IMR-90 (cell line): Measurements from ENCODE around the gene SENP7. TPM values are rescaled to one million over a fixed set of nuclear protein-coding genes. Genes with fewer than 3 reads are reported as not detected.
"Not testable (repeated sequence)": the region's sequence is repeated elsewhere in the genome, so short reads cannot be mapped to it uniquely, and the experiment has no call there.

ENCODE experiments used
- ATAC-seq: fragments of 200-7000 bp; cut with Tn5 transposase; 2 replicates; pipeline ENCODE4 v1.9.1; 2020; ENCODE audit warnings: low read depth, mild to moderate bottlenecking, moderate library complexity
- BruUV-seq: library from RNA; stranded (reverse); fragments of 400-500 nt; replicated peaks from 2 replicates; lab custom pipeline; 2021; lab: Mats Ljungman, UMichigan
- CTCF ChIA-PET: fragments of 300-600 bp; formaldehyde crosslinking; extraction: SDS; loops from one replicate; lab custom pipeline; 2021; ENCODE audit warnings: antibody characterized with exemption; lab: Yijun Ruan, JAX
- POLR2A ChIA-PET: fragments of 300-600 bp; sonication (Branson Sonifier 250); formaldehyde crosslinking; loops from one replicate; lab custom pipeline; 2022; ENCODE audit warnings: antibody characterized with exemption; ENCODE audit not compliant: unreplicated experiment; lab: Charles Lee
- DNase-seq: peaks from one replicate; pipeline ENCODE4 v3.0.0; 2013
- H2AFZ ChIP-seq: replicated peaks from 2 replicates; pipeline ENCODE3; 2013; ENCODE audit warnings: low read length, mild to moderate bottlenecking; ENCODE audit not compliant: poor library complexity
- H2AK5ac ChIP-seq: 2 replicates; pipeline ENCODE4 v1.6.1; 2013; ENCODE audit warnings: low read depth, low read length, inconsistent platforms
- H2AK9ac ChIP-seq: replicated peaks from 2 replicates; pipeline ENCODE3; 2013; ENCODE audit warnings: mild to moderate bottlenecking, low read depth, low read length, moderate library complexity; ENCODE audit not compliant: poor library complexity
- H2BK120ac ChIP-seq: 2 replicates; pipeline ENCODE4 v1.6.1; 2013; ENCODE audit warnings: low read depth, low read length, inconsistent platforms
- H2BK15ac ChIP-seq: 3 replicates; pipeline ENCODE4 v1.6.1; 2013; ENCODE audit warnings: low read depth, low read length, inconsistent platforms
- H2BK20ac ChIP-seq: 2 replicates; pipeline ENCODE4 v1.6.1; 2013; ENCODE audit warnings: low read depth, mild to moderate bottlenecking, inconsistent platforms, low read length, moderate library complexity
- H2BK5ac ChIP-seq: 2 replicates; pipeline ENCODE4 v1.6.1; 2013; ENCODE audit warnings: mild to moderate bottlenecking, low read depth, low read length, inconsistent platforms; ENCODE audit not compliant: poor library complexity, severe bottlenecking
- H3K14ac ChIP-seq: replicated peaks from 2 replicates; pipeline ENCODE4 v1.6.1; 2013; ENCODE audit warnings: low read depth, low read length, inconsistent platforms
- H3K18ac ChIP-seq: 2 replicates; pipeline ENCODE4 v1.6.1; 2013; ENCODE audit warnings: low read depth, low read length, control low read depth
- H3K23ac ChIP-seq: 2 replicates; pipeline ENCODE4 v1.6.1; 2013; ENCODE audit warnings: low read depth, low read length, inconsistent platforms
- H3K27ac ChIP-seq: 2 replicates; pipeline ENCODE4 v1.5.1; 2013; ENCODE audit warnings: mild to moderate bottlenecking, control low read depth, low read length; ENCODE audit not compliant: insufficient read depth
- H3K27me3 ChIP-seq: 2 replicates; pipeline ENCODE4 v1.6.1; 2013; ENCODE audit warnings: low read length; ENCODE audit not compliant: control insufficient read depth, insufficient read depth
- H3K36me3 ChIP-seq: 2 replicates; pipeline ENCODE4 v1.6.1; 2013; ENCODE audit warnings: low read length, mixed read lengths; ENCODE audit not compliant: control insufficient read depth, insufficient read depth
- H3K4ac ChIP-seq: 2 replicates; pipeline ENCODE4 v1.6.1; 2013; ENCODE audit warnings: low read depth, low read length, inconsistent platforms
- H3K4me1 ChIP-seq: 2 replicates; pipeline ENCODE4 v1.6.1; 2013; ENCODE audit warnings: low read length, mixed read lengths; ENCODE audit not compliant: control insufficient read depth, insufficient read depth
- H3K4me2 ChIP-seq: 2 replicates; pipeline ENCODE4 v1.6.1; 2013; ENCODE audit warnings: low read depth, mild to moderate bottlenecking, control low read depth, low read length, moderate library complexity
- H3K4me3 ChIP-seq: 2 replicates; pipeline ENCODE4 v1.5.1; 2013; ENCODE audit warnings: low read depth, mild to moderate bottlenecking, control low read depth, low read length, moderate library complexity; ENCODE audit not compliant: insufficient read depth
- H3K56ac ChIP-seq: 2 replicates; pipeline ENCODE4 v1.6.1; 2013; ENCODE audit warnings: low read length, inconsistent platforms; ENCODE audit not compliant: insufficient read depth; ENCODE audit errors: extremely low read depth
- H3K79me1 ChIP-seq, 2 experiments: 2 replicates each; pipeline ENCODE4 v1.6.1; 2013; ENCODE audit warnings: low read length in 2 of 2, inconsistent platforms in 1 of 2, low read depth in 1 of 2
- H3K9ac ChIP-seq: 2 replicates; pipeline ENCODE4 v1.6.1; 2013; ENCODE audit warnings: low read depth, low read length, control low read depth
- H3K9me1 ChIP-seq: 2 replicates; pipeline ENCODE4 v1.6.1; 2013; ENCODE audit warnings: low read length, inconsistent platforms; ENCODE audit not compliant: insufficient read depth
- H3K9me3 ChIP-seq: 2 replicates; pipeline ENCODE4 v1.6.1; 2013; ENCODE audit warnings: low read length; ENCODE audit not compliant: control insufficient read depth, insufficient read depth
- H4K20me1 ChIP-seq: 2 replicates; pipeline ENCODE4 v1.6.1; 2013; ENCODE audit warnings: low read length, inconsistent platforms; ENCODE audit not compliant: insufficient read depth
- H4K5ac ChIP-seq: 2 replicates; pipeline ENCODE4 v1.6.1; 2013; ENCODE audit warnings: mild to moderate bottlenecking, low read depth, low read length, control low read depth
- H4K8ac ChIP-seq, 2 experiments: 2 replicates each; pipeline ENCODE4 v1.6.1; 2013; ENCODE audit warnings: low read depth in 2 of 2, low read length in 2 of 2, control low read depth in 1 of 2, inconsistent platforms in 1 of 2
- H4K91ac ChIP-seq: 2 replicates; pipeline ENCODE4 v1.6.1; 2013; ENCODE audit warnings: low read depth, low read length, inconsistent platforms; ENCODE audit not compliant: insufficient read depth
- CEBPB ChIP-seq: IDR thresholded peaks from 2 replicates; pipeline ENCODE4 v1.6.1; 2012; ENCODE audit warnings: low read depth, low read length, improper control_type of control experiment
- NFE2L2 ChIP-seq: fragments of 150-350 bp; IDR thresholded peaks from 2 replicates; pipeline ENCODE4 v1.6.1; 2016; ENCODE audit warnings: low read depth, mild to moderate bottlenecking, low read length
- RCOR1 ChIP-seq: IDR thresholded peaks from 2 replicates; pipeline ENCODE4 v1.6.1; 2012; ENCODE audit warnings: mild to moderate bottlenecking, low read length, improper control_type of control experiment; ENCODE audit not compliant: insufficient replicate concordance
- RFX5 ChIP-seq: IDR thresholded peaks from 2 replicates; pipeline ENCODE4 v1.8.0; 2012; ENCODE audit warnings: low read depth, mild to moderate bottlenecking, low read length, moderate library complexity
- WGBS, 2 experiments: methylation state at CpG; one replicate each; pipeline versions ENCODE4 v1.1.5 to v1.1.7; 2013; ENCODE audit warnings: missing lambda C conversion rate in 2 of 2; ENCODE audit not compliant: insufficient read length in 1 of 2; ENCODE audit errors: extremely low coverage in 2 of 2; 5-methylcytosine and 5-hydroxymethylcytosine counted together
- dilution Hi-C: fragments of 300-500 bp; cut with HindIII; formaldehyde crosslinking; loops from one replicate; pipeline ENCODE4 v1.14.3; 2018; ENCODE audit warnings: low sequenced_read_pairs; ENCODE audit not compliant: unreplicated experiment
- in situ Hi-C: fragments of 300-500 bp; cut with MboI; formaldehyde crosslinking; loops from 3 replicates; pipeline ENCODE4 v1.14.3; 2019; ENCODE audit warnings: low sequenced_read_pairs, inconsistent platforms, mixed read lengths
- intact Hi-C: fragments of 100-400 bp; cut with micrococcal nuclease; formaldehyde crosslinking; loops from 2 replicates; pipeline ENCODE4 v1.10.0; 2022
- polyA plus RNA-seq, 3 experiments: library from polyadenylated mRNA; depleted of rRNA; stranded (reverse); fragments of >200 nt; gene quantifications; 2 replicates each; pipeline ENCODE4 v1.2.3, GENCODE V29; 2012; ENCODE audit warnings: low replicate concordance in 1 of 3
- total RNA-seq: library from RNA; depleted of rRNA; stranded (reverse); fragments of >200 nt; gene quantifications from 2 replicates; pipeline ENCODE4 v1.2.3, GENCODE V29; 2012

The SENP7 gene
- total and polyA plus RNA-seq, 2 of the 4 experiments (the other 2 are of a cell fraction), result 5.5 to 8.4 TPM

GRCh38 chr3:101556064-101556463 is 43.1 kb upstream of the SENP7 start:
- Histone ChIP-seq H4K20me1 (no peaks in the 10 kb centered on the region), H4K8ac (no peak overlapping the region), H2BK15ac (no peak overlapping the region), H3K14ac (no peak overlapping the region), H3K27ac (no peak overlapping the region), H3K9me3 (no peaks in the 10 kb centered on the region), H3K23ac (no peak overlapping the region), H3K36me3 (no peaks in the 10 kb centered on the region), H2AFZ (no peak overlapping the region), H3K4me3 (no peak overlapping the region), H3K4ac (no peak overlapping the region), H4K5ac (no peak overlapping the region), H2AK5ac (no peak overlapping the region), H2BK5ac (no peak overlapping the region), H3K79me1 (no peaks in the 10 kb centered on the region), H3K18ac (no peak overlapping the region), H4K91ac (no peak overlapping the region), H2BK120ac (no peak overlapping the region), H3K9me1 (no peaks in the 10 kb centered on the region), H3K27me3 (peaks cover 4% of the 10 kb centered on the region), H3K4me1 (no peaks in the 10 kb centered on the region), H2BK20ac (no peak overlapping the region), H3K9ac (no peak overlapping the region), H3K4me2 (no peak overlapping the region), H3K56ac (no peak overlapping the region), H2AK9ac (no peak overlapping the region)
- intact Hi-C loops, result no loop called here
- in situ Hi-C loops, result no loop called here
- ATAC-seq (no peak), DNase-seq (no peak)
- dilution Hi-C loops, result no loop called here
- WGBS, 2 experiments, result 80% methylated on average over 1 of the region's 3 CpGs; no CpG with 5 or more reads in 1 of the 2 experiments
- ChIA-PET CTCF (no interaction called here), POLR2A (no interaction called here)
- no peak for TF ChIP-seq CEBPB
- TF ChIP-seq RCOR1, result no peak
- TF ChIP-seq RFX5, result no peak
- no peak for TF ChIP-seq NFE2L2
- no TSS peak for BruUV-seq

- H2BK5ac ChIP-seq, H3K4me2 ChIP-seq, H2AFZ ChIP-seq, H3K4me3 ChIP-seq, H4K20me1 ChIP-seq, dilution Hi-C loops, H3K4ac ChIP-seq, H2BK120ac ChIP-seq, DNase-seq, H4K5ac ChIP-seq, H3K79me1 ChIP-seq, H3K14ac ChIP-seq, H3K9me3 ChIP-seq, BruUV-seq, H3K18ac ChIP-seq, H3K23ac ChIP-seq, CTCF ChIA-PET, H3K56ac ChIP-seq, H4K8ac ChIP-seq, ATAC-seq, H3K4me1 ChIP-seq, H3K27ac ChIP-seq, H2BK20ac ChIP-seq, H2AK9ac ChIP-seq, H2BK15ac ChIP-seq, intact Hi-C loops, H2AK5ac ChIP-seq, H3K9me1 ChIP-seq, H4K91ac ChIP-seq, H3K9ac ChIP-seq, in situ Hi-C loops, H3K27me3 ChIP-seq, H3K36me3 ChIP-seq: not testable (repeated sequence)
- WGBS, 2 experiments, result no CpG with 5 or more reads among the region's 5 CpGs
- POLR2A ChIA-PET, result interaction anchor here (0.6 kb wide), 1 partner anchor 243 kb away, joined by 7 read pairs; no protein-coding TSS in a partner anchor
Measured at GRCh38 chr3:101553381-101553780, 40.4 kb upstream of the SENP7 start.
